Duodenal mucosa (tissue), 2 donors: ENCODE data around the gene PSMC2.
A peak's percentile ranks its signal among the peaks of the same experiment; 100 is the strongest.

Source experiments
- H3K27ac ChIP-seq: one replicate; pipeline ENCODE4 v1.7.0; 2013; ENCODE audit warnings: low read depth, low read length
- H3K27me3 ChIP-seq, 2 donors: one replicate each; pipeline ENCODE4 v1.7.0; 2013; ENCODE audit warnings: low read length in 2 of 2, control low read depth in 1 of 2; ENCODE audit not compliant: insufficient read depth in 2 of 2, control insufficient read depth in 1 of 2
- H3K36me3 ChIP-seq, 2 donors: one replicate each; pipeline ENCODE4 v1.7.0; 2013; ENCODE audit warnings: low read length in 2 of 2, control low read depth in 1 of 2; ENCODE audit not compliant: insufficient read depth in 2 of 2, control insufficient read depth in 1 of 2
- H3K4me1 ChIP-seq, 2 donors: one replicate each; pipeline ENCODE4 v1.7.0; 2013; ENCODE audit warnings: low read length in 2 of 2, control low read depth in 1 of 2; ENCODE audit not compliant: insufficient read depth in 2 of 2, control insufficient read depth in 1 of 2
- H3K4me3 ChIP-seq, 2 donors: one replicate each; pipeline ENCODE4 v1.7.0; 2013; ENCODE audit warnings: low read length in 2 of 2, low read depth in 1 of 2
- H3K9ac ChIP-seq, 2 donors: one replicate each; pipeline ENCODE4 v1.7.0; 2013; ENCODE audit warnings: low read length in 2 of 2, low read depth in 1 of 2
- H3K9me3 ChIP-seq, 2 donors: one replicate each; pipeline ENCODE4 v1.7.0; 2013; ENCODE audit warnings: low read length in 2 of 2, control low read depth in 1 of 2; ENCODE audit not compliant: control insufficient read depth in 1 of 2

PSMC2 gene

DNA sequence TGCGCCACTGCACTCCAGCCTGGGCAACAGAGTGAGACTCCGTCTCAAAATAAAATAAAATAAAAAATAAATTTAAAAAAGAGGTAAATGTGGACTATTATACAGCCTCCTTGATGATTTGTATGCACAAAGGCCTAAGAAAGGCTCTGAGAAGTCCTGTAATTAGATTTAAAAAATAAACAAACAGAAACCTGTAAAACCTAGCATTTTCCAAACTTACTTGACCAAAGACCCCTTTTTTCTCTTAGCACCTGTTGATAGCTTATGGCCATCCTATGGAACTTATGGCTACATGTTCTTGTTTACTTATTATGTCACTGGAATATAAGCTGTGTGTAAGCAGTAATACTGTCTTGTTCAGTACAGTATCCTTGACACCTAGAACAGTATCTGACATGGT lies 8.6 kb upstream of the PSMC2 start:
- Histone ChIP-seq H3K36me3 (peaks cover 27 to 47% of the 10 kb centered on the region in 2 donors), H3K4me1 (peaks cover 20 to 21% of the 10 kb centered on the region in 2 donors), H3K27me3 (no peaks in the 10 kb centered on the region), H3K9ac (no peak overlapping the region), H3K4me3 (no peak overlapping the region), H3K27ac (no peak overlapping the region), H3K9me3 (no peaks in the 10 kb centered on the region)

DNA sequence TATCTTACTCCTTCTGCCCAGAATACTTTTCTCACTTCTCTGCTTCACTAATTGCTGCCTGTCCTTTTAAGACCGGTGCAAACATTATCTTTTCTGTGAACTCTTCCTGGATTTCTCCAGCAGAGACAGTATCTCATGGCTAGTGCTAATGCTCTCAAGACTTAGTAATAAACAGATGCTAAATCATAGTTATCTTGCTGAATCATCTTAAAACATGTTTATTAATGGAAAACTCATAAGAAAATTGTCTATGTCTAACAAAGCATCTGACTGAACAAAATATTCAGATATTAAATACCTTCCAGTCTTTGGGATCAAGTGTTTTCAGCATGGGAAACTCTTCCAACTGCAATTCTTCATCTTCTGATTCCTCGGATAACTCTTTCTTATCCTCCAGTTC lies 6.0 kb upstream of the PSMC2 start:
- Histone ChIP-seq H3K4me3 (no peak overlapping the region), H3K27ac (no peak overlapping the region), H3K9ac (no peak overlapping the region), H3K27me3 (no peaks in the 10 kb centered on the region), H3K9me3 (no peaks in the 10 kb centered on the region), H3K36me3 (peaks cover 22 to 34% of the 10 kb centered on the region in 2 donors), H3K4me1 (peaks cover 20 to 27% of the 10 kb centered on the region in 2 donors)

DNA sequence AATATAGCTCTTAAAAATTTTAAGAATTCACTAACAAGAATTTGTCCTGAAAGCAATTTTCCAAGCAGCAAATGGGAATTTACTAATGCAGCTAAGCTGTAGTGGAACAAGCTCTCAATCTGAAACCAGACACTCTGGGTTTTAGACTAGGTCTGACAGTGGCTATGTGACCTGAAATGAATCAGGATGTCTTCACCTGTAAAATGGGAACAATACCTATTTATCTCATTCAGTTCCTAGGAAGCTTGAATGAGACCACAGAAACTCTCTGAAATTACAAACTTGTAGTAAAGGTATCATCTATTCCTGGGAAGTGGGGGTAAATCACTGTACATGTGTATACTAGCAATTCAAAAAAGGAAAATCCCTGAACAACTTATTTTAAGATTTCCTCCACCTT lies 4.1 kb upstream of the PSMC2 start:
- Histone ChIP-seq H3K36me3 (peaks cover 14 to 20% of the 10 kb centered on the region in 2 donors), H3K9me3 (no peaks in the 10 kb centered on the region), H3K27ac (no peak overlapping the region), H3K4me1 (peaks cover 25 to 27% of the 10 kb centered on the region in 2 donors), H3K27me3 (no peaks in the 10 kb centered on the region), H3K4me3 (peak overlapping the region; percentile 90 to 96), H3K9ac (peak overlapping the region; percentile 93 to 97)

DNA sequence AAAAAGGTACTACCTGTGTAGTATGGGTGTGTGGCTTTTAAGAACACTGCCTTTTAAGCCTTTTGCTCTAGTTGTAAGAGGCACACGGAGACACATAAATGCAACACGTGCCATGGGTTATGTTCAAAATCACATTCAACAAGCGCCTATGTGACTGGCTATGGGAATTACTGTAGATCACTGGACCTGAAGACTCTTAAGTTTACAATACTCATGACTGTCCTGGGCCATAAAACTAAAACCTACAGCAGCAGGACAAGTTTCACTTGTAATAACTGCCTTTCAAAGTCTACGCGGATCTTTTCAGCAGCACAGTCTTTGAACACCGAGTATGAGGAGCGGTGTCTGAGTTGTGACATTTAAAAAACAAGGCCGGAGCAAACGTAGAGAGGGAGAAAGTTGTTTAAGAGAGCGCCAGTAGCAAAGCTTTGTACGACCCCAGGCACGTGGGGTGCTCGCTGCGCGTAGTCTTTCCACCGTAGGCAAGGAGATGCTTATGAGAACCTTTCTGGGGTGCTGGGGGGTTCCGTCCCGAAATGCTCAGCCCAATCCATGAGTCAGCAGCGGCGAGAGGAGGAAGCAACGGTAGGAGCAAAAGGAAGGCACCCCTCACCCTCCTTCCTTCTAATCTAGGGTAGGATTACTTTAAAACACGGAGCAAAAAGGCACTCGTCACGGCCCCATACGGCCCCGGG lies 3.5 kb upstream of the PSMC2 start:
- Histone ChIP-seq H3K4me3 (peak overlapping the region; percentile 90 to 96), H3K4me1 (peaks cover 28 to 33% of the 10 kb centered on the region in 2 donors), H3K27me3 (no peaks in the 10 kb centered on the region), H3K9me3 (no peaks in the 10 kb centered on the region), H3K9ac (peak overlapping the region; percentile 93 to 97), H3K27ac (peak overlapping the region; percentile 72), H3K36me3 (peaks cover 14 to 19% of the 10 kb centered on the region in 2 donors)

DNA sequence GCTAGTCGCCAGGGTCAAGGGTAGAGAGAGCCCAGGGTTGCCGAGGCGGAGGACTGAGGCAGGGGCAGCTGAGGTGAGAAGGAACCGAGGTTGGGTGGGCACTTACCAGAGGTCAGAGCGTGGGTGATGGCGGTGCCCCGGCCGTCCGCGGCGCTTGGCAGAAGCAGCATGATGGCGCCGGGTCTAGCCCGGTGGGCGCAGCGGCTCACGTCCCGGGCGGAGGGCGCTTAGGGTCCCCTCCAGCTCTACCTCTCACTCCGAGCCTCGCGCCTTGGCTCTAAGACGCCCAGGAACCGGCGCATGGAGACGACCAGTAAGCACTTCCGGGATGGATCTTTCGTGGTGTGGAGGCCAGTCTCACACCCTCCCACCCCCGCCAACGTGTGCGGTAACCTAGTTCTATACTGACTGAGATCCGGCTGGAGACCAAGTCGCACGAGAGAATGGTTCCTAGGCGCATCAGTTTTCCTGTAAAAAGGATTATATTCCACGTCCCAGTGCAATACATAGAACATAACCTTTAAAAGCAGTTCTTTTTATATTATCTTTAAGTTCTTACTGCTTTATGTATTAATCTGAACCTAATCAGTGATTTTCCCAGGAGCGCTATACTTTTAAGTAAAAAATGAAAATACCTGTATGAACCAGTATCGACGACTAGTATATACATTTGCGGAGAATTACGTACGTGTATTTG lies 2.8 kb upstream of the PSMC2 start, which contains the start of gene DNAJC2:
DNAJC2 (minus strand) TSS at position 315 of the 697 bp plus-strand sequence; CDS start at position 170, 145 bp downstream.
- peak within 1 kb of the TSS; percentile 93 to 97 for H3K9ac ChIP-seq
- H3K4me1 ChIP-seq, result peaks cover 35 to 40% of the 10 kb centered on the region in 2 donors
- peak within 1 kb of the TSS; percentile 72 for H3K27ac ChIP-seq
- peaks cover 14 to 16% of the 10 kb centered on the region in 2 donors for H3K36me3 ChIP-seq
- H3K9me3 ChIP-seq, result no peaks in the 10 kb centered on the region
- peak within 1 kb of the TSS; percentile 90 to 96 for H3K4me3 ChIP-seq
- H3K27me3 ChIP-seq, result no peaks in the 10 kb centered on the region

DNA sequence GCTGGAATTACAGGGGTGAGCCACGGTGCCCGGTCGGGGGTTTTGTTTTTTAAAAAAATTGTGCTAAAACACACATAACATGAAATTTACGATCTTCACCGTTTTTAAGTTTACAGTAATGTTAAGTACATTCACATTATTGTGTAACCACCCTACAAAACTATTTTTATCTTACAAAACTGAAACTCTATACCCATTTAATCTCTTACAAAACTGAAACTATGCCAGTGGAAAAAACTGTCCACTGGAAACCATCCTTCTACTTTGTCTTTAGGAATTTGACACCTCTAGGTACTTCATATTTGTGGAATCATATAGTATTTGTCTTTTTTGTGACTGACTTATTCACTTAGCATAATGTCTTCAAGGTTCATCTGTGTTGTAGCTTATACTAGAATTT lies 1.0 kb upstream of the PSMC2 start:
- H3K4me1 ChIP-seq, result peaks cover 27 to 30% of the 10 kb centered on the region in 2 donors
- H3K27ac ChIP-seq, result no peak overlapping the region
- H3K9me3 ChIP-seq, result no peaks in the 10 kb centered on the region
- H3K4me3 ChIP-seq, result no peak overlapping the region
- no peaks in the 10 kb centered on the region for H3K27me3 ChIP-seq
- peaks cover 4% of the 10 kb centered on the region in 2 donors for H3K36me3 ChIP-seq
- no peak overlapping the region for H3K9ac ChIP-seq

DNA sequence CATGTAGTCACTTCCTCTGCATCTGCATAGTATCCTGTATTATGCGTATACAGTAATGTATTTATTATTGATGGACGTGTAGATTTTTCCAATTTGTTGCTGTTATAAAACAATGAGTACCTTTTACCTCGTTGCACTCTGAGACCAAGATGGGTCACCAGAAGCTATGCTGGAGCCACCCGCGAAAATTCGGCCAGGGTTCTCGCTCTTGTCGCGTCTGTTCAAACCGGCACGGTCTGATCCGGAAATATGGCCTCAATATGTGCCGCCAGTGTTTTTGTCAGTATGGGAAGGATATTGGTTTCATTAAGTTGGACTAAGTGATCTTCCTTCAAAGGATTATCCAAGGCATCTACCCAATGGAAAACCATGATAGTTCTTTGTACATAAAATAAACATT lies 1.0 kb downstream of the PSMC2 start:
- Histone ChIP-seq H3K9me3 (no peaks in the 10 kb centered on the region), H3K27me3 (no peaks in the 10 kb centered on the region), H3K4me3 (peak overlapping the region; percentile 99), H3K9ac (peak overlapping the region; percentile 26 to 94), H3K36me3 (peaks cover 0 to 15% of the 10 kb centered on the region in 2 donors), H3K27ac (no peak overlapping the region), H3K4me1 (peaks cover 24 to 27% of the 10 kb centered on the region in 2 donors)

DNA sequence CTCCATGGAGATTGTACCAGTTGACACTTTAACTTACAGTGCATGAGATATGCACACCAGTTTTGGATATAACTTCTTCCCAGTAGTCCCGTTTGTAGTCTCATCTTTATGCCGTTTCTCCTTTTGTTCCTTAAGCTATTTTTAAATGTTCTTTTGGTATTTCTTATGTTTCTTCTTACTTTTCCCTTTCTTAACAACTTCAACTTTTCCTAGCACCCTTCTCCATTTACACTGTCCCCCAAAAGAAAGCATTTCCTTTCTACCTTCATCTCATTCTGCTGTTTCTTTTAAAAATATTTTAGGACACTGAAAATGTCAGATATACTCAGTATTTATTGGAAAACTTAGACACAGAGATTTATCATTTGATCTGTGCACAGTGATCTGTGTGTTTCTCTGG lies 1.5 kb downstream of the PSMC2 start:
- Histone ChIP-seq H3K36me3 (peaks cover 0 to 17% of the 10 kb centered on the region in 2 donors), H3K27ac (no peak overlapping the region), H3K27me3 (no peaks in the 10 kb centered on the region), H3K9me3 (no peaks in the 10 kb centered on the region), H3K4me3 (peak overlapping the region; percentile 99), H3K4me1 (peaks cover 20 to 22% of the 10 kb centered on the region in 2 donors), H3K9ac (peak overlapping the region in 1 of 2 donors; percentile 26)

DNA sequence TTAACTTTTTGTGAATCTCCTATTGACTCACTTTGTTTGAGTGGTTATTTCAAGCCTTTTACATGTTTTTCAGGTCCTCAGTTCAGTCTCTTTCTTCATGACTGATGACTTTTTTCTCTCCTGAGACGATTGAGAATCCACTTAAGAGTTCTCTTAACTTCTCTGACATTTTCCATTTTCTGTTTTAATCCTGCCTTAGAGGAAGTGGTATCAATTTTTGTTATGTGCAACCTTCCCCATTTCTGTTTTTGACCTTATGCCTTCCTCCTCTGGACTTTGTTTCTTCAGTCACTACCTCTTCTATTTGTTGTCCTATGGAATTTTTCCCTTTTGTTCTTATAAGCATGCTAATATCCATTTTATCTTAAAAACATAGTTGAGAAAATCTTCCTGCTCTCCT lies 2.4 kb downstream of the PSMC2 start:
- Histone ChIP-seq H3K4me1 (peaks cover 19 to 20% of the 10 kb centered on the region in 2 donors), H3K27me3 (no peaks in the 10 kb centered on the region), H3K4me3 (peak overlapping the region in 1 of 2 donors; percentile 13), H3K9me3 (no peaks in the 10 kb centered on the region), H3K9ac (no peak overlapping the region), H3K27ac (no peak overlapping the region), H3K36me3 (peaks cover 4 to 22% of the 10 kb centered on the region in 2 donors)

DNA sequence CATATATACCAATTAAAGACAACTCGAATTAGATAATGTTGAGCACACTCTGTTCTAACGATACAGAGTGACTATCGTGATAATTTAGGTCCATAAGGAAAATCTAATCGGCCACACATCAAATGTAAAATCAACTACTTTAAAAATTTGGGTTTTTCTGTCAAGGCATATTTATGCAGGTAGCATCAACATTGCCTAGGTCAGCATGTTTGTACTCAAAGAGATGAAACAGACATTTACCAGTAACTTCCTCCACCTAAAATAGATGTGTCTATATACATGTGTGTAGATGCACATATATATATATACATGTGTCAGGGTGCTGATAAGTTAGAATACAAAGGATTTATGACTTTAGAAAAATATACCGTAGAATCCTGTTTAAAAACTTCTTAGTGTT lies 22.0 kb downstream of the PSMC2 start:
- Histone ChIP-seq H3K4me3 (no peak overlapping the region), H3K36me3 (peaks cover 28 to 42% of the 10 kb centered on the region in 2 donors), H3K9me3 (no peaks in the 10 kb centered on the region), H3K27ac (no peak overlapping the region), H3K9ac (no peak overlapping the region), H3K4me1 (no peaks in the 10 kb centered on the region), H3K27me3 (no peaks in the 10 kb centered on the region)
